Stimulated activated CD8-positive, alpha-beta memory T cell treated with anti-CD3 and anti-CD28 coated beads, Interleukin-7, amount 100 ng/mL, for 4 hours (primary cell): ENCODE results near the gene TLCD3B.

Source experiments
- DNase-seq, 2 donors: peaks; one replicate each; pipeline ENCODE4 v3.0.0-alpha.2; 2020; ENCODE audit warnings: low read depth in 2 of 2

Gene TLCD3B, protein sequence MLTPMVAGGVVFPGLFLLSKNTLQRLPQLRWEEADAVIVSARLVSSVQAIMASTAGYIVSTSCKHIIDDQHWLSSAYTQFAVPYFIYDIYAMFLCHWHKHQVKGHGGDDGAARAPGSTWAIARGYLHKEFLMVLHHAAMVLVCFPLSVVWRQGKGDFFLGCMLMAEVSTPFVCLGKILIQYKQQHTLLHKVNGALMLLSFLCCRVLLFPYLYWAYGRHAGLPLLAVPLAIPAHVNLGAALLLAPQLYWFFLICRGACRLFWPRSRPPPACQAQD

DNA sequence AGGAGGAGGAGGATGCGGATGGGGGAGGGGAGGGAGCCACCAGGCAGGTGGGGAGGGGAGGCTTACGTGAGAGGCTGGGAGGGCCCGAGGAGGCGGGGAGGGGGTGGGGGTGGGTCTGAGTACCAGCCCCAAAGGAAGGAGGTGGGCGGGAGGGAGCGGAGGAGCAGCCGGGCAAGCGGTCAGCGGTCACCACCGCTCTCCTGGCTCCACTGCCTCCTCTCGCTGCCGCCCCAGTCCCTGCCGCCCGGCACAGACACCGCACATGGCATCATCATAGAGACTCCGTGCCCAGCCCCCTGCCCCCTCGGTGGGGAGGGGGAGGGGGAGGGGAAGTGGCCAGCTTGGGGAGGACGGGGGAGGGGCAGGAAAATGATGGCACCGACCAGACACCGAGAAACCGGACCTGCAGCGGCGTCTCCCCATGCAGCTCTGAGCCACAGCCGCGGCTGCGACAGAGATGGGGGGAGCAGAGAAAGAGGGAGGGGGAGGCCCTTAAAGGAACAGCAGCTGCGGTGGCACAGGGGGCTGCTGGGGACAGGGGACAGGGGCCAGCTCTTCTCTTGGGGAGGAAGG is at the start of gene TLCD3B:
TSS of gene TLCD3B (minus strand) at position 431 of the 573 bp plus-strand sequence. CDS start 744 bp downstream, outside the sequence.
- DNase-seq, result no peak

- no peak for DNase-seq
Observed at GRCh38 chr16:30079480-30079879, 48.4 kb upstream of the TLCD3B start.

DNA sequence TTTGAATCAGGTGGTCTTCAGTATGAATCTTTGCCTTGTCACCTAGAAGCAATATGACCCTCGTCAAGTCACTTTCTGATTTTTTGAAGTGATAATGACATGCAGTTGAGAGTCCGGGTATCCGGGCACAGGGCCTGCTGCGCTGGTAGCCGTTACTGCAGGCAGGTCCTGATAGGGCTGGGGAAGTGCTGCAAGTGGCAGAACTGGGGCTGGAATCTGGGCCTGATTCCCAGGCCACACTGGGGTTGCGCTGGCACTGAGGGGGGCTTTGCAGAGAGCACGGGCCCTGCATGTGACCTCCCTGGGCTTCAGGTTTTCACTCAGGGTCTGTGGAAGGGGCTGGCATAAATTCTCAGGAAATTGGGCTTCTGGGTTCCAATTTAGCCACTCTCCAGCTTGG is 47.7 kb upstream of the TLCD3B start:
- no peak for DNase-seq

DNA sequence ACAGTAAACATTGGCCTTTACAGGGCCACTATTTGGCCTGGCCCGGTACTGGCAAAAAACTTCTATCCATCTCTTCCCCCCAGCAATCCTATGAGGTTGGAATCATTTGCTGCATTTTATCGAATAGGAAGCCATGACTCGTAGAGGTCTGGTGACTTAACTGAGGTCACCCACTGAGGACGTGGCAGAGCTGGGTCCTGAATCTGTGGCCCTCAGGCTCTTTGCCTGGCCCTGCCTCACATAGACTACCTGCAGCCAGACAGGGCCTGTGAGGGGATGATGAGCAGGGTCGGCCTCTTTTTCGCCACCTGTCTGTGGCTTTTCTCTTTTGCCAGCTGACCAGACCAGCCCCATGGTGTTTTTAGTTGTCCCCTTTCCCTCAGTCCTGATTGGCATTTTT is 46.6 kb upstream of the TLCD3B start:
- no peak for DNase-seq

DNA sequence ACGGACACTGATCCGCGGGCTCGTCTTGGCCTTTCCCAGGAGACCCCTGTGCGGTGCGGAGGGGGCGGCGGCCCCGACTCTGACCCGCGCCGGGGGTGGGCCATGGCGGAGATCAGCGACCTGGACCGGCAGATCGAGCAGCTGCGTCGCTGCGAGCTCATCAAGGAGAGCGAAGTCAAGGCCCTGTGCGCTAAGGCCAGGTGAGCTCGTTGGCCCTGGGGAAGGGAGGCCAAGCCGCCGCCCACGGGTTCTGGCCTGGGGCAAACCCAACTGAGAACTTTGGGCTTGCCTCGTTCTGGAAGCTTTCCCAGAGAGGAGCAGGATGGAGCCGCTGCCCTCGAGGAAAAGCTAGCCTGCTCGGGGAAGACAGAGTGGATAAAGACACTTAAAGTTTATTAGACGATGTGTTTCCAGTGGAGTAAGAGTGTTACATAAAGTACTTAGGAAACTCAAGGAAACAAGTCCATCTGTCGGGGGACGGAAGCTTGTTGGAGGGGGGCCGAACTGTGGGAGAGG is 45.3 kb upstream of the TLCD3B start:
- DNase-seq, result no peak

DNA sequence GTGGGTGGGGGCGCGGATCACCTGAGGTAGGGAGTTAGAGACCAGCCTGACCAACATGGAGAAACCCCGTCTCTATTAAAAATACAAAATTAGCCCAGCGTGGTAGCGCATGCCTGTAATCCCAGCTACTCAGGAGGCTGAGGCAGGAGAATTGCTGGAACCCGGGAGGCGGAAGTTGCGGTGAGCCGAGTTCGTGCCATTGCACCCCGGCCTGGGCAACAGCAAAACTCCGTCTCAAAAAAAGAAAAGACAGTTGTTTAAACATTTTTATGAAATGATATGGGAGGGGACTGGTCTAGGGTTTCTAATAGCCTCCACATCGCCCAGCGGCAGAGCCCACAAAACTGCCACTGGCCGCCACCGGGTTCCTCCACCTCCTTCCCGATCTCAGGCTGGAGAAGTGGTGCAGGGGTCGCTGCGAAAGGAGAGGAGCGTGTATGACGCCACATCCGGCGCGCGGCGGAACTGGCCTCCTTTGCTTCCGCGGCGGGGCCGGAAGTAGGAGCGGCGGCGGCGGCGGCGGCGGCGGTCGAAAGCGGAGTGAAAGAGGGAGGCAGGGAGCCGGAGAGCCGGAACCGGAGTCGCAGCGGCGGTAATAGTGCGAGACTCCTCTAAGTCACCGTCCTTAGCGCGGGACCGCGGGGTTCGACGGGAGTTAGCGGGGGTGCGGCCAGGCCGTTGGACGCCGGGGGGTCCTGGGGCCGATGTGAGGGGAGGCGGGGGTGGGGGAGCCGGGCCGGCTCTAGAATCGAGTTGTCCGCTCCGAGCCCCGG is 44.6 kb upstream of the TLCD3B start, which contains the start of gene PPP4C:
TSS of gene PPP4C (plus strand) at position 492 of the 773 bp plus-strand sequence. CDS start 384 bp downstream, outside the sequence.
- peak; percentile 69 to 84 for DNase-seq

GRCh38 chr16:30070490-30070889 is 39.4 kb upstream of the TLCD3B start:
- DNase-seq, result no peak

DNA sequence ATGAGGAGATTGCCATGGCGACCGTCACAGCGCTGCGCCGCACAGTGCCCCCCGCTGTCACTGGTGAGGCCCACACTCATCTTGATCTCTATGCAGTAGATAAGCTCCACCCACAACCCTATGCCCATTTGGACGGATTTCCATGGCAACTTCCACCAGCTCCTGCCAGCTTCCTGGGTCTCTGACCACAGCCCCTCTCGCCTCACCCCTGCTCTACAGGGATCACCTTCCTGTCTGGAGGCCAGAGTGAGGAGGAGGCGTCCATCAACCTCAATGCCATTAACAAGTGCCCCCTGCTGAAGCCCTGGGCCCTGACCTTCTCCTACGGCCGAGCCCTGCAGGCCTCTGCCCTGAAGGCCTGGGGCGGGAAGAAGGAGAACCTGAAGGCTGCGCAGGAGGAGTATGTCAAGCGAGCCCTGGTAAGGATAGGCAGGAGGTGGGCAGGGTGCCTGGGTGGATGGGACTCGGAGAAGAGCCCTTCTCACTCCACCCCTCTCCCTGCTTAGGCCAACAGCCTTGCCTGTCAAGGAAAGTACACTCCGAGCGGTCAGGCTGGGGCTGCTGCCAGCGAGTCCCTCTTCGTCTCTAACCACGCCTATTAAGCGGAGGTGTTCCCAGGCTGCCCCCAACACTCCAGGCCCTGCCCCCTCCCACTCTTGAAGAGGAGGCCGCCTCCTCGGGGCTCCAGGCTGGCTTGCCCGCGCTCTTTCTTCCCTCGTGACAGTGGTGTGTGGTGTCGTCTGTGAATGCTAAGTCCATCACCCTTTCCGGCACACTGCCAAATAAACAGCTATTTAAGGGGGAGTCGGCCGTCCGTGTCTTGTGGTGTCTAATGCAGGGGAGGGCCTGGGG is 38.8 kb upstream of the TLCD3B start:
- no peak for DNase-seq

GRCh38 chr16:30068750-30069610 is 37.9 kb upstream of the TLCD3B start:
- DNase-seq, result no peak

DNA sequence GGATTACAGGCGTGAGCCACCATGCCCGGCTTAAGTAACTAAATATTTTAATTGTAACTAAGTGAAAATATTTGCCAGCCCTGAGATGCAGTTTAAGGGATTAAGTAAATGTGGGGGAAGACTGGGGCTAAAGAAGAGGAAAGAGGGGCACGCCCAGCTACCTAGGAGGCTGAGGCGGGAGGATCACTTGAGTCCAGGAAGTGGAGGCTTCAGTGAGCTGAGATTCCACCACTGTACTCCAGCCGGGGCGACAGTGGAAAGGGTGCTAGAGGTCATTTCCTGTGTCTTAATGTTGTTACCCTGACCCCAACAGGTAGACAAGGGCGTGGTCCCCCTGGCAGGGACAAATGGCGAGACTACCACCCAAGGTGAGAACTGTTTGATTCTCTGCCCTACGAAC is 37.3 kb upstream of the TLCD3B start:
- DNase-seq, result no peak

DNA sequence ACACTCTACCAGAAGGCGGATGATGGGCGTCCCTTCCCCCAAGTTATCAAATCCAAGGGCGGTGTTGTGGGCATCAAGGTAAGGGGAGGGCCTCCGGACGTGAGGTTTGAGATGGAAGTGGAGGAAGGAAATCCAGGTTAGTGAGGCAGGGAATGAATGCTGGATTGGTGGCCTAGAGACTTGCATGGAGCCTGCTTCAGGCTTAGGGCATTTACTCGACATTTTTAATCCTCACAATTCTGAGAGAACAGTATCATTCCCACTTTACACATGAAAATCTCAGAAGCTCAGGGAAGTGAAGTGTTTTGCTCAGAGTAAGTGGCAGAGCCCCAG is 36.5 kb upstream of the TLCD3B start:
- DNase-seq, result no peak

DNA sequence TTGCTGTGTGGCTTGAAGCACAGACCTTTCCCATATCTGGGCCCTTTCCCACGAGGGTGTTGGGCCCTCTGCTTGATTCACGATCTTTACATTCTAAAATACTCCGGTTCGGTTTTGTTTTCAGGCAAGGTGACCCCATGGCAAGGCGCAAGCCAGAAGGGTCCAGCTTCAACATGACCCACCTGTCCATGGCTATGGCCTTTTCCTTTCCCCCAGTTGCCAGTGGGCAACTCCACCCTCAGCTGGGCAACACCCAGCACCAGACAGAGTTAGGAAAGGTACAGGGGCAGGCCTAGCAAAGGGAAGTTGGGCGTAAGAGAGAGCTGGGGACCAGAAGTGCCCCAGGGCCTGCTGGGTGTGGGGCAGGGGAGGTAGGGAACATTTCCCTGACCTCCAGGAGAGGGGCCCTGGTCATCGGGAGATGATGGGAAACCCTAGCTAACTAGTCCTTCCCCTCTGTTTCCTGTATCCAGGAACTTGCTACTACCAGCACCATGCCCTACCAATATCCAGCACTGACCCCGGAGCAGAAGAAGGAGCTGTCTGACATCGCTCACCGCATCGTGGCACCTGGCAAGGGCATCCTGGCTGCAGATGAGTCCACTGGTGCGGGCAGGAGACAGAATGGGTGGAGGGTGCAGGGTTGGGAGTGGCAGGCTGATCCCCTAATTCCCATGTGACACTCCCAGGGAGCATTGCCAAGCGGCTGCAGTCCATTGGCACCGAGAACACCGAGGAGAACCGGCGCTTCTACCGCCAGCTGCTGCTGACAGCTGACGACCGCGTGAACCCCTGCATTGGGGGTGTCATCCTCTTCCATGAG is 35.9 kb upstream of the TLCD3B start:
- no peak for DNase-seq

DNA sequence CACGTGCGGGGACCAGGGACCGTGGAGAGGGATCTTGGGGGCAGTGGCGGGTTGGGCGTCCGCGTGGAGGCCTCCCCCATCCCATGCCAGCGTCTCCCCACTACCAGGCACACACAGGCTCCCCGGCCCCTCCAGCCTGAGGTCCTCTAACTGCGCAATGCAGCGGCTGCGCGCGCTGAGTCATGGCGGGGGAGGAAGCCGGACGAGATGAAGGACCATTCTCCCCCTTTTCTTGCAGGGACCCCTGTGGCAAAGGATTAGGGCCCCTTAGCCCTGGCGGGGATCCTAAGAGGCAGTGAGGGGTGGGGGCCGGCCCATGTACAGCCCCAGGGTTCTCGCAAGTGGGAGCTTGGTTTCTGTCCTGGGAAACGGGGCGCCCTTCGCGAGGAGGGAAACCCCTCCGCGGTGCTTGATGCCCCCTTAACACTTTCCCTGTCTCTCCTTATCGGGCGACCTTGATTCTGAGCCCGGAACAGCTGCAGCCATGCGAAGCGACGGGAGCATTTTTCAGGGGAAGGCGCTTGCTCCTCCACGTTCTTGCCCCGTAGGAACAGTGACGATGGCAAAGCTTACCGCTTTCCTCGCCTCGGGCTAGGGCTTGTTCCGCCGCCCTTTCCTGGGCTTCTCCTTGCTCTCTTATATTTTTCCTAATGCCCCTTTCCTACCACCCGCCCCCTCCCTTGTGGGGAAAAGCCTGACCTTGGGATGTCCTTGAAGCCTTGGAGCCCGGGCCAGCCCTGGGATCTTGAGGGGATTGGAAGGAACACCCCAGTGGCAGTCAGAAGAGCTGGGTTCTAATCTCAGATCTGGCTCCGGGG is 35.1 kb upstream of the TLCD3B start:
- peak in 1 of 2 donors; percentile 37 for DNase-seq

- DNase-seq, result peak; percentile 92 to 96
Observed at GRCh38 chr16:30065102-30065942, 34.3 kb upstream of the TLCD3B start, which contains the start of gene ALDOA. TSS of gene ALDOA (plus strand) at chr16:30065760. CDS start at chr16:30066898, 1,138 bp downstream.

GRCh38 chr16:30064729-30065101 is 33.6 kb upstream of the TLCD3B start:
- no peak for DNase-seq

GRCh38 chr16:30063893-30064728 is 33.0 kb upstream of the TLCD3B start:
- DNase-seq, result peak; percentile 65 to 72

- DNase-seq, result no peak
Observed at GRCh38 chr16:30063278-30063892, 32.3 kb upstream of the TLCD3B start.
